ENCODE data around the gene RRM2. TPM values are rescaled to one million over a fixed set of nuclear protein-coding genes. Genes with fewer than 3 reads are reported as not detected.
"Not testable (repeated sequence)": the region's sequence is repeated elsewhere in the genome, so short reads cannot be mapped to it uniquely, and the experiment has no call there.

Gene RRM2
- total RNA-seq, 1 experiment from 2014 or later, result 162 TPM

DNA sequence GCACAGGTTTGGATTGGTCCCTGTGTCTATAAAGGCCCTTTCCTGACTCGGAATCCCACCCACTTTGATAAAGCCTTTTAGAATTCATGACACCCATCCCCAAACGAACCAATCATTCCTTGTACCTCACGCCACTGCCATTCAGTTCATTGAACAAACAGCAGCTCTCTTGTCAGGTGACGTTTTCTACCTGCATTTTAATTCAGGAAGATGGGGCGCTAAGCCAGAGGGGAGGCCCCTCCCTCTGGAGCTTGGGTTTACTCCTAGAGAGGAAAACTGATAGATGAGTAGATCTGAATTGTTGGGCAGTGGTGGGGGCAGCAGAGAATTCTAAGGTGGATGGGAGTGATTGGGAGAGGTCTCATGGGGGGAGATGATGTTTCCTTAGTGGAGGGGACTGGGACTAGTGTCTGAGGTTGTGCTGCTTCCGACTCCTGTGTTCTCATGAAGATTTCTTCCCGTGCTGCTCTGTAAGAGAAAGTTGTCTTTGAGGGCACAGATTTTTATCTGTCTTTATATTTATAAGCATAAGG lies 9.6 kb downstream of the RRM2 start:
- no peak for DNase-seq (ENCODE audit: low read depth)

DNA sequence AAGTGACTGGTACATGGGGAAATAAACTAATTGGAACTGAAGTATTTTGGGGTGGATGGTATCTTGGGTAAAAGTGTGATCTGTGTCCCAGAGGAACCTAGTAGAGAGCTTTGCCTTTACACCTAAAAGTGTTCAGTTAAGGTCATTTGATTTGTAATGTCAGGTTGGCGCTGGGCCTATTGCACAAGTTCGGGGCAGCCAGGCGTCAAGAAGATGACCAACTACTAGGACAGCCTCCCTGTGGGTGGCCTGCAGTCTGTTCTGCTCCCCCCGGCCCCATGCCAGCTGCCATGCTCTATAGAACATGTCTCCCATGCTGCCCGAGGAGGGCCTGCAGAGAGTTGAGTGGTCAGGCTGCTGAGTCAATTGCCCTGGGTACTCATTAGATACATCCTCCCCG lies 10.1 kb downstream of the RRM2 start:
- no peak for DNase-seq (ENCODE audit: low read depth)

DNA sequence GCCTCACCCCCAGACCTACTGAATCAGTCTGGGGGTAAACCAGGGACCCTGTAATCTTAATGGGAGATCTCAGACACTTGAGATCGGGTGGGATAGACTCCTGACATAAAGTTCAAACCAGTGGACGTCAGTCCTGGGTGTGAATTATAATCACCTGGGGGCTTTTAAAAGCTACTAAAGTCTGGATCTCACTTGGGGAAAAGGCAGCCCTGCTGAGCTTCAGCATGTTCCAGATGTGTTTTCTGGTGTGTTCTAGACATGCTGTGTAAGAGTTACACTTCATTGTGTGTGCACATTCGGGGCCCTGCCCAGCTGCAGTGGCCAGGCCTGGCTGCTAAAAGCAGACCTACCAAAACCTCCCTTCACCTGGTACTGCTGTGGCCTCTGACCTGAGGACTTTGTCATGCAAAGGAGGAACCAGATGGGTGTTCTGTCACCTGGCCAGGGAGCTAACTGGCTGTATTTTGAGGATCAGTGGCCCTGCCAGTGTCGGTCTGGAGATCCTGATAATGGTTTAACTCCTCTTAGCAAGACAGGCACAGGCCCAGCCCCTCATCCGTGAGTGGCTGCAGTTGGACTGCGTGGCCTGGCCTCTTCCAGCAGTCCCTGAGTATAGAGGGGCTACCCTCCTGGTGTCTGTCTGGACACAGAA lies 10.6 kb downstream of the RRM2 start:
- no peak for DNase-seq (ENCODE audit: low read depth)

DNA sequence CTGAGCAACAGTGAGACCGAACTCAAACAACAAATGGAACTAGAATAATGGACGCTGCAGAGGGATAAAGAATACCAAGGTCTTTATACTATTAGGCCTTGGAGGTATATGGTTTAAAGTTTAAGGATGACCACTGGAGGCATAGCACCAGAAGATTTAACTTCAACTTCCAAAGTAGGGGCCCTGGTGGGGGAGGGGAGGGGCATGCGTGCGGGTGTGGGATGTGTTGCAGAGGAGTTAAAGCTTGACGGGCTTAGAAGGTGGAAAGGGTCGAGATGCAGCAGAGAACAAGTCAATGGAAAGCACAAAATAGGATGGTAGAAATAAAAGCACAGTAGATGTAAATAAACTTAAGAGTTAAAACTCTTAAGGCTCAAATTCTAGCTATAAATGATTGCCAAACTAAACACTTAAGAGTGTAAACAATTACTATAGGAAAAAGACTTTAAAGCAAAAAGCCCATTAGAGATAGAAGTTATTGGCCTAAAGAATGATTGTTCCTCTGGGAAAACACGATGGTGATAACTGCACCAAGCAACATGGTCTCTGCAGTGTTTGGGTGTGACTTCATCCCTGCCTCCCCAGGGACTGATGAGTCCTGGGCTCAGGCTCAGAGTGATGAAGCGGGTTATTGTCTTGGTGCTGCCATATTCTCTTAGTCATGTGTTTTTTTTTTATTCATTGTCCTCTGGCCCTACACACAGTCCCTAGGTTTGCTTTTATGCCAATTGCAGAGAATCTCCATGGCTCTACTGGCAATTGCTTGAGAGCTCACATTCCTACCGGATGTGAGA lies 13.0 kb downstream of the RRM2 start:
- DNase-seq (ENCODE audit: low read depth), result peak; percentile 89

DNA sequence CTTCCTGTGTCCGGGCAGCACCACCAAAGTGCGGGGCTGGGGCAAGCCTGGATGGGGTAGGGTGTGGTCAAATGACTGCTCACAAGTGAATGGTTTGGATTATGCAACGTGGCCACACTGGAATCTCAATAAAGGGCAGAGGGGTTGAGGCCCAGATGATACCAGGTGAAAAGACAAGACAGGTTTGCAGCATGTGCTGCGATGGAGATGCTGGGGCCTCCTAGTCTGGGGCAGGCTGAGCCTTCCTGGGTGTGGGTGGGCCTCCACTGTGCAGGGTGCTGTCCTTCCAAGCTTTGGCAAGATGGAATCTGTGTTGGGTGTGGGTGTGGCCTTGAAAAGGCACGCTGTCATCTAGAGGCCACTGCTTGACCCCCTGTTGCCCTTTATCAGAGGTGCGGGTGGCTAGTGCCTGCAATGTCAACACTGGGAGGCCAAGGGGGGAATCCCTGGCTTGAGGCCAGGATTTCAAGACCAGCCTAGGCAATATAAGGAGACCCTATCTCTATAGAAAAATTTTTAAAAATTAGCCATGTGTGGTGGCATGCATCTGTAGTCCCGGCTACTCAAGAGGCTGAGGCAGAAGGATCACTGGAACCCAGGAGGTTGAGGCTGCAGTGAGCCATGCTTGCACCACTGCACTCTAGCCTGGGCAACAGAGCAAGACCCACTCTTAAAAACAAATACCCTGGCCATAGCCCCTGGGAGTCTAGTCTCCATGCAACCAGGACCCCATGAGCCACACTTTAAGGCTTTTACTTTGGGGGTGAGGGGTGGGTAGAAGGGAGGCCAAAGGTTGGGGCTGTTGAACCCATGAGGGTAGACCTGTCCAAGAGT lies 13.8 kb downstream of the RRM2 start:
- DNase-seq (ENCODE audit: low read depth), result no peak

DNA sequence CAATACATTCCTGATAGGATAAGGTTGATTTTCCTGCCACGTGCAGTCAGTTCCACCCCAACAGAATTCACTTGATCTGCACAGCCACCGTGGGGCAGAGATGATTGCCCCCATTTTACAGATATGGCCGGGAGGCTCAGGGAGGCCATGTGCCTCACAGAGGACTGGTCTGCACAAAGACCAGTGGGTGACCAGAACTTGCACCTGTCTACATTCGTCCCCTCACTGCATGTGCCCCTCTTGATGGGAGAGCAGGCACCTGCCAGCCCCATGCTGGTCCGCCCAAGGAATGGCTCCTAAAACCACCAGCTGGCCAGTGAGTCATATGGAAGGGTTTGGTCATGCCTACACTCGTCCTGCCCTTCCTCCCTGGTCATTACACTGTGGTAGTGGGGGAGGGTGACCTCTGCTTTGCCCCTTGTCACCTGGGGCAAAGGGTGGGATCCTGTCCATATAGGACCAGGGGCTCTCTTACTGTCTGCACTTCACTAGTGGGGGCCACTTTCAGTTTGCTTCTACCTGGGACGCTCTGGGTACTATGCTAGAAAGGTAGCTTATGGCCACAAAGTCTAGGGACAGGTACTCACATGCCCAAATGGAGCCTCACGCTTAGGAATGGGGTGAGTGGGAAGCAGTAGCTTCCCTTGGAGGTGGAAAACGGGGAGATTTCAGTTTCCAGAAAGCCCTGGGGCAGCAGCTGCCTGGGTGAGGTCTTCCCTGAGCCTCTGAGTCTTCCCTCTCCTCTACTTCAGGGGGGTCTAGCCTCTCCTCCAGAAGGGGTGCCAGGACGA lies 14.7 kb downstream of the RRM2 start:
- DNase-seq (ENCODE audit: low read depth), result peak; percentile 54

DNA sequence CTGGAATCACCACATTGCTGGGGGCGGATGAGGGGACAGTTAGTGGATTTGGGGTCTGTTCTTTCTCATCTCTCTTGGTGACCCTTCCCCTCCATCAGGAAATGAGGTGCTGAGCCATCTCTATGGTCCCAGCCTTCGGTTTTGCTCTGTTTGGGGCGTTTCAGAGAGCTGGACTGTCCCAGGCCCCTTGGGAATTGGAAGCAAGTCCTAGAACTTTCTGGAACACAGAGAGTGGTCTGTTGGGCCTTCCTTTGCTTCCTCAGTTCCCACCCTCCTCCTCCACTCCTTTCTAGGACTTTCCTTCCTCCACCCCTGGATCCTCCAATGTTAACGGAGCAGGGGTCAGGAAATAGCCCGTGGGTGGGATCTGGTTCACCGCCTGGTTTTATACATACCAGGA lies 17.0 kb downstream of the RRM2 start:
- DNase-seq (ENCODE audit: low read depth), result no peak

DNA sequence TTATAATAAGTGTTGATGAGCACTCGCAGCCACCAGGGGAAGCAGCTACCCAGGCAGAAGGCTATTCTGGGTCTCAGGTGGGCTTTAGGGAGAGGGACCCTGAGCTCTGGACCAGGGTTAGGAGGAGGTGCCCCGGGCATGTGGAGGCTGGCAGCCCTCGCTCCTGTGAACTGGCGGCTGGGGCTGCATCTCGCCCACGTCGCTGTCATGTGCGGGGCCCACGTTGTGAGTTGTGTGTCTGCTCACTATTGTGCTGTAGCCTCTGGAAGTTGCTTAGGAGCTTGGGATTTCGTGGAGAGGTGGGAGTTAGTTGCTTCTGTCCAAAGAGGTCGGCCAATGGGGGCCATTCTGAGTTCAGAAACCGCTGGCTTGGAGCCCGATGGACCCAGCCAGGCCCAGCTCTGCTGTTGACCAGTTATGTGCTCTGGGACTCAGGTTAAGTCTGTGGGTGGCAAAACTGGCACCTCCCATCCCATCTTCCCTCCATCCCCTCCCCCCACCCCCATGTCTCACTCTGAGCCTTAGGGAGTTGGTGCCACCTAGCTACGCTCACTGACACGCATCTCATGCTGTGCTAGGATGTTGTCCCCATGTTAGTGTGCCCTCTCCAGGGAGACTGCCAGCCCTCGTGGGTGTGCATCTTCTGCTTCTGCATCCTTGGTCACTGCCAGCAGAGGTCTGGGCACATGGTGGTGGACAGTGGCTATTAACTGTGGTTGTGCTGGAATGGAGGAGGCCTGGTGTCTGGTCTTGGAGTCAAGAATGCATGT lies 18.5 kb downstream of the RRM2 start:
- DNase-seq (ENCODE audit: low read depth), result no peak

DNA sequence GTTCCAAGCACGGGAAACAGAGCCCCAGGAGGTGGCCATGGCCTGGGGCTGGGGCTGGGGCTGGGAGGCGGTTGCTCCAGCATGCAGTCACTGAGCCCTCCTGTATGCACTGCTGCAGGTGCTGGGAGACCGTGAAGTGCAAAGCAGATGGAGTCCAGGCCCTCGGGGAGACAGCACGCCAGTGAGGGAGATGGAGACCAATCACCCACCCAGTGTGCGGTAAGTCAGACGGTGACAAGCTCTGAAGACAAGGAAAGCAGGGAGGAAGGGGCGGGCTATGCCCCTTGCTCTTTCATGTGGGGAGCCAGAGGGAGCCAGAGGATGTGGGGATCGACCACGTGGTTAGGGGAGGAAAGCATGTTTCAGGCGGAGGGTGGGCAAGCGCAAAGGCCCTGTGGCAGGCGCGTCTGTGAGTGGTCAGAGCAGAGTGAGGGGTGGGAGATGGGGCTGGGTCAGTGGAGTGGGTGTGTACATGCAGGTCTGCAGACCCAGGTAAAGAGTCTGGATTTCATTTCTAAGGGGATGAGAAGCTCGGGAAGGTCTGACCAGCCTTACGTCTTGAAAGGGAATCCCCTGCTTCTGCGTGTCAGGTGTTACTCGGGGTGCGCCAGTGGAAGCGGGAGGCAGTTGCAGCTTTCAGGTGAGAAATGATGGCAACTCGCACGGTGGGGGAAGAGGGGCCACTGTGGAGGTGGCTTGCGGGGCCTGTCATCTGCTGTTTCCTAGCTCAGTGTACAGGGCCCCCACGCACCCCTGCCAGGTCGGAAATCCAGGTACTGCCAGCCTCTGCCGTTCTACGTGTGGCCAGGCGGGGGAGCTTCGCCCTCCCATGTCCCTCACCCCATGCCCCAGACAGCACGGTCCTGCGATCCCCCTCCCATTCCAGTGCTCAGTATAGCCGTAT lies 19.4 kb downstream of the RRM2 start:
- peak; percentile 56 for DNase-seq (ENCODE audit: low read depth)

DNA sequence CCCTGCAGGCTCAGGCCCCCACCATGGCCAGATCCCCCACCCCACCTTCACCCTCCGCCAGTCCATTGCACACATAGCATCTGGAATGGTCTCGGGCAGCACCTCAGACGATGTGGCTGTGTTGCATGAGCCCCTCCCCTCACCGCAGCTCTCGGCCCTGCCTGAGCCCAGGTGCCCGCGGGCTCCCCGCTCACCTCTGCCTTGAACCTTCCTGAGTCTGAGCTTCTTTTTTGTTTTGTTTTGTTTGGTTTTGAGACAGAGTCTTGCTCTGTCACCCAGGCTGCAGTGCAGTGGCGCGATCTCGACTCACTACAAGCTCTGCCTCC lies 20.1 kb downstream of the RRM2 start:
- DNase-seq (ENCODE audit: low read depth), result no peak

DNA sequence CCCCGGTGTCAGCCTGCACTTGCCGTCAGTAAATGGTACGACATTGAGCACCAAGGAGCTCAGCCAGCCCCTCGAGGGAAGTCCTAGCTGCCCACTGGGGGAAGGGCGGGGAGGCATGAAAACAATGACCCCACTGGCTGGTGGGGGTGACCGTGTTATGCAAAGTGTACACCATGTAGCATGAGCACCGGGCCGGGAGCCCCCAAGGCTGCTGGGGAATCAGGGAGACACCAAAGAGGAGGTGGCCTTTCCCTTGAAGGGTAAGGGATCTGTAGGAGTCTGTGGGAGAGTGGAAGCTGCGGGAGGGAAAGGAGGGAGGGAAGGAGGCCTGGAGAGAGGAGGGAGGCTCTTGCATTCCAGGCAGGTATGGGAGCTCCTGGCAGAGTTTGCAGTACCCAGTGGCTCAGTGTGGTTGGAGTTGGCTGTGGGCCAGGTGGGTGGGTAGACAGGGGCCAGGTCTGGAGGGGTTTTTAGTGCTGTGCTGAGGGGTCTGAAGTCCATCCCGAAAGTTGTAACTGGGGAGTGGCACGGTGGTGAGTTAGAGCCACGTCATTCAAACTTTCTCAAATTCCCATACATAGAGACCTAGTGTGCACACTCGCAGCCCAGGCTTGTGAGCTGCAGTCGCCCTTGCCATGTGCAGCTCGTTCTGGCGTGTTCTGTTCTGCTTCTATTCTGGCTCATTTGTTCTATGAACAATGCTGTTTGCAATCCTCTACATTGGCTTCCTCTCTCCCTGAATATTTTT lies 22.4 kb downstream of the RRM2 start:
- DNase-seq (ENCODE audit: low read depth), result no peak

DNA sequence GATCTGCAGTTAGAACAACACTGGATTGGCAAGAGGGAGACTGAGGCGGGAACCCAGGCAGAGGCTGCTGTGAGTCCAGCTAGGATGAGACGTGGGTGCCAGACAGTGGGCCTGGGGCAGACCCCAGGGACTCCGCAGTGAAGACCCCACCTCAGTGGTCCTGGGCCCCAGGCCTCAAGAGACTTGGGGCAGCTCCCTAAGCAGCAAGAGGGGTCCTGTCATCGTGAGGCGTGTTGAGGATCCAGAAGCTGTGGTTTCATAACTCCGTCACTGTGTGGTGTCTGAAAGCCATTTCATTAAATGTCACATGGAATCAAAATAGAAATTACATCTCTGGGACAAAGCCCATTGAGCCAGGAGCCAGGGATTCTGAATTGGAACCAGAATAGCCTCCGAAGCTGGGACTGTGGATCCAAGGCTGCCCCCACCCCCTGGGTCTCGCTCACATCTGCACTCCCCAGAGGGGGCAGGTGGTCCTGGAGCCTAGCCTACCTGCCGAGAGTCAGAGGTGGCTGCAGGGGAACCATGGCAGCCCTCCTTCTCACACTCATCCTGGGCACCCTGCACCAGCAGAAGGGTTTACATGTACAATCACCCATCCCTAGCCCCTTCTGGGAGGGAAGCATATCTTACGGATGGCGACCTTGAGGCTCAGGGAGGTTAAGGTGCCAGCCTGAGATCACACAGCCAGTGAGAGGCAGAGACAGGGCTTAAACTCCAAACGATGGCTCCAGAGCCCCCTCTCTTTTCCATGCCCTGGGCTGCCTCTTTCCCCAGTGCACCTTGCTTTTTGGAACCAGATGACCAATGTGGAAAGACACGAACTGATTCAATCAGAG lies 23.2 kb downstream of the RRM2 start:
- DNase-seq (ENCODE audit: low read depth), result no peak

DNA sequence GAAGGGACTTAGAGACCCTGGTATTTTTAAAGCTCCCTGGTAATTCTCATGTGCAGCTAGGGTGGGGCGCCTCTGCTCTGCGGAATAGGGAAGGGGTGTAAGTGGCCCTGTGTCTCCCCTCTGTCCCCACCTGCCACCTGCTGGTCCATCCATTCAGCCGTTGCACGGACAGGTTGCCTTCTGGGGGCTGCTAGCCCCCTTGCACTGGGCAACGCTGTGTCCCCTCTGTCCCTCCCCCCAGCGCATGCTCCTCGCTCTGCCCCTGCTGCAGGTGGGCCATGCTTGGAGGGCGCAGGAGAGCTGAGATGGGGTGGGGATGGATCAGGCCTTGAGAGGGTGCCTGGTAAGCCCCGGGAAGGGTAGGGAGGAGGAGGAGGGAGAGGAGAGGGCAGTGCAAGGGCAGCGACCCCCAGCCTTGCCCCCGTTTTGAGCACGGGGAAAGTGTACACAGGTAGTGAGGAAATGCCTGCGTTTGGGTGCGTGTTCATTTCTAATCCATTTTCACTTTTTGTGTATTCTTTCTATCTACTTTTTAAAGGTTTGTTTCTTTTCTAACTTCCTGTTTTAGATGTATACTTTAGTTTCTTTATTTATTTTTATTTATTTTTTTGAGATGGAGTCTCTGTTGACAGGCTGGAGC lies 23.9 kb downstream of the RRM2 start:
- DNase-seq (ENCODE audit: low read depth), result no peak

DNA sequence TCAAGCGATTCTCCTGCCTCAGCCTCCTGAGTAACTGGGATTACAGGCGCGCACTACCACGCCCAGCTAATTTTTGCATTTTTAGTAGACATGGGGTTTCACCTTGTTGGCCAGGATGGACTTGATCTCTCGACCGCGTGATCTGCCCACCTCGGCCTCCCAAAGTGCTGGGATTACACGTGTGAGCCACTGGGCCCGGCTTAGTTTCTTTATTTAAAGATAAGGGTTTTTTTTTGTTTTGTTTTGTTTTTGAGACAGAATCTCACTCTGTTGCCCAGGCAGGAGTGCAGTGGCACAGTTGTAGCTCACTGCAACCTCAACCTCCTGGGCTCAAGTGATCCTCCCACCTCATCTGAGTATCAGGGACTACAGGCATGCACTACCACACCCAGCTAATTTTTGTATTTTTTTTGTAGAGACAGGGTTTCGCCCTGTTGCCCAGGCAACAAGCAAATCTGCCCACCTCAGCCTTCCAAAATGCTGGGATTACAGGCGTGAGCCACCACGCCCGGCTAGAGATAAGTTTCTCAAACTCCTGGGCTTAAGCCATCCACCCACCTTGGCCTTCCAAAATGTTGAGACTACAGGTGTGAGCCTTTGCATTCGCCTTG lies 24.6 kb downstream of the RRM2 start:
- DNase-seq (ENCODE audit: low read depth), result not testable (repeated sequence)

DNA sequence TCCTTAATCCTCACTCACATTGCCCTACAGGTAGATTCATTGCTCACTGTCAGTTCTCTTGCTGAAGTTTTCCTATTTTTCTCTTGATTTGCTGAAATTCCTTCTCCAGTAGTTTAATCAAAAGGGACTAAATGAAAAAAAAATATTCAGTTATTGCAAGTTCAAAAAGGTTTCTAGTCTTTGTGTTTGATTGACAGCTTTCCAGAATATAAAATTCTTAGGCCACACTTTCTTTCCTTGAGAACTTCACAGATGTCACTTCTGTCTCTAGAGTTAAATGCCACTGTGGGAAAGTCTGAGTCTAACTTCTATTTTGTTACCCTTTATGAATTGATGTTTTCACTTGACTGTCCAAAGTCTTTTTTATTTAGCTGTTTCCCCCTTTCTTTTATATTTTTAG lies 25.7 kb downstream of the RRM2 start:
- no peak for DNase-seq (ENCODE audit: low read depth)

DNA sequence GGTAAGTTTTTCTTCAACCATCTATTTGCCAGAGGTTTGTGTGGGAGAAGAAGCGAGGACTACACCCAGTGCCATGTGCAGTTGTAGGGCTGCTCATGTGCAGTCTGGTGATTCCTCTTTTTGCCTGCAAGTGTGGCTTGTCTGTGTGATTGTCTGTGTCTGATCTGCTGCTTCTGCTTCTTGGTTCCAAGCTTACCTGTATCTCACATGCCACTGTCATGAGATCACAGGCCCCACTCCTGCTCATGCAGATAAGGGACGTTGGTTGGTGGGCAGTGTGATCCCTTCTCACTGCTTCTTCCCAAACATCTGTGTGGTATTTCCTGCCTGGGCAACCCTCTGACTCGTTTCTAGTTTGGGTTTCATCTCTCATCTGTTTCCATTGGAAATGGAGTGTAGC lies 27.1 kb downstream of the RRM2 start:
- DNase-seq (ENCODE audit: low read depth), result no peak

DNA sequence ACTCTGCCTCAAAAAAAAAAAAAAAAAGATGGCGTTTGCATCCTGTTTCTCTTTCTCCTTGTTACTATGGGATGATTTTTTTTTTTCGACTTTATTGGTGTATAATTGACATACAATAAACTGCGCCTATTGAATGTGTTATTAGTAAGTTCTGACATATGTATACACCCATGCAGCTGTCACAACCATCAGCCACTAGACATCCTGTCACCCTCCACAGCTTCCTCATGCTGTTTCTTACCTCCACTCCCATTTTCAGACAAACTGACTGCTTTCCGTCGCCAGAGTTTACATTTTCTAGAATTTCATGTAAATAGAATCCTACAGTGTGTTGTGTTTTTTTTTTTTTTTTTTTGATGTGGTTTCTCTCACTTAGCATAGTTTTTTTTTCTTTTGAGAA lies 27.9 kb downstream of the RRM2 start:
- DNase-seq (ENCODE audit: low read depth), result no peak
